Trophoblast cell (in vitro differentiated cells and primary cell): ENCODE measurements around the gene ELAC2.

Experiments
- DNase-seq, 2 donors: peaks; one replicate each; pipeline ENCODE4 v3.0.0-alpha.2; 2016
- H2AFZ ChIP-seq: 2 replicates; pipeline ENCODE4 v1.6.1; 2013; ENCODE audit warnings: low read length, moderate library complexity, mild to moderate bottlenecking; ENCODE audit not compliant: insufficient read depth, poor library complexity
- H2AK5ac ChIP-seq: 2 replicates; pipeline ENCODE4 v1.6.1; 2013; ENCODE audit warnings: mild to moderate bottlenecking, low read length
- H2BK120ac ChIP-seq: 2 replicates; pipeline ENCODE4 v1.6.1; 2013; ENCODE audit warnings: low read length, mild to moderate bottlenecking, moderate library complexity; ENCODE audit not compliant: insufficient read depth, poor library complexity
- H2BK12ac ChIP-seq: 2 replicates; pipeline ENCODE4 v1.6.1; 2013; ENCODE audit warnings: mild to moderate bottlenecking, low read length, moderate library complexity
- H2BK5ac ChIP-seq: 2 replicates; pipeline ENCODE4 v1.6.1; 2013; ENCODE audit warnings: low read length, low read depth, moderate library complexity, mild to moderate bottlenecking; ENCODE audit not compliant: poor library complexity
- H3K14ac ChIP-seq: 2 replicates; pipeline ENCODE4 v1.6.1; 2013; ENCODE audit warnings: mild to moderate bottlenecking, low read length
- H3K18ac ChIP-seq: 2 replicates; pipeline ENCODE4 v1.6.1; 2013; ENCODE audit warnings: mild to moderate bottlenecking, low read length
- H3K23ac ChIP-seq: 2 replicates; pipeline ENCODE4 v1.6.1; 2013; ENCODE audit warnings: low read length
- H3K27ac ChIP-seq: 2 replicates; pipeline ENCODE4 v1.5.1; 2013; ENCODE audit warnings: low read depth, mild to moderate bottlenecking, inconsistent platforms, low read length, moderate library complexity
- H3K27me3 ChIP-seq: 2 replicates; pipeline ENCODE4 v1.6.1; 2013; ENCODE audit warnings: inconsistent platforms, mild to moderate bottlenecking, low read length, moderate library complexity; ENCODE audit not compliant: insufficient read depth
- H3K36me3 ChIP-seq, 2 experiments: 1 replicate in 1 of 2; 2 replicates in 1 of 2; pipeline ENCODE4 v1.6.1; 2013; ENCODE audit warnings: low read length in 2 of 2, mild to moderate bottlenecking in 2 of 2, moderate library complexity in 1 of 2; ENCODE audit not compliant: insufficient read depth in 2 of 2, control insufficient read depth in 1 of 2
- H3K4ac ChIP-seq: 2 replicates; pipeline ENCODE4 v1.6.1; 2013; ENCODE audit warnings: low read depth, mild to moderate bottlenecking, low read length, moderate library complexity
- H3K4me1 ChIP-seq, 2 experiments: 1 replicate in 1 of 2; 2 replicates in 1 of 2; pipeline ENCODE4 v1.6.1; 2013; ENCODE audit warnings: low read length in 2 of 2, mild to moderate bottlenecking in 2 of 2, moderate library complexity in 1 of 2; ENCODE audit not compliant: insufficient read depth in 2 of 2, control insufficient read depth in 1 of 2
- H3K4me2 ChIP-seq: 2 replicates; pipeline ENCODE4 v1.6.1; 2013; ENCODE audit warnings: inconsistent platforms, mild to moderate bottlenecking, low read length, moderate library complexity
- H3K4me3 ChIP-seq: 2 replicates; pipeline ENCODE4 v1.5.1; 2013; ENCODE audit warnings: mild to moderate bottlenecking, low read depth, low read length, inconsistent platforms
- H3K79me1 ChIP-seq: one replicate; pipeline ENCODE4 v1.6.1; 2013; ENCODE audit warnings: low read length
- H3K79me2 ChIP-seq: 2 replicates; pipeline ENCODE4 v1.6.1; 2013; ENCODE audit warnings: low read length, mild to moderate bottlenecking; ENCODE audit not compliant: control insufficient read depth, insufficient read depth, poor library complexity
- H3K9ac ChIP-seq: 2 replicates; pipeline ENCODE4 v1.6.1; 2013; ENCODE audit warnings: mild to moderate bottlenecking, low read length
- H3K9me3 ChIP-seq: 2 replicates; pipeline ENCODE4 v1.6.1; 2013; ENCODE audit warnings: low read depth, mild to moderate bottlenecking, control low read depth, inconsistent platforms, low read length; ENCODE audit not compliant: insufficient read depth
- H4K12ac ChIP-seq: 2 replicates; pipeline ENCODE4 v1.6.1; 2013; ENCODE audit warnings: low read depth, mild to moderate bottlenecking, low read length, moderate library complexity
- H4K8ac ChIP-seq: 2 replicates; pipeline ENCODE4 v1.6.1; 2013; ENCODE audit warnings: low read depth, mild to moderate bottlenecking, low read length, moderate library complexity
- H4K91ac ChIP-seq: one replicate; pipeline ENCODE4 v1.6.1; 2013; ENCODE audit warnings: low read depth, mild to moderate bottlenecking, low read length, moderate library complexity
- WGBS: extraction: QIAGEN DNeasy Blood & Tissue Kit; methylation state at CpG from one replicate; pipeline ENCODE4 v1.1.7; 2013; ENCODE audit warnings: missing lambda C conversion rate; ENCODE audit not compliant: insufficient read length, insufficient coverage; ENCODE audit errors: extremely low coverage; 5-methylcytosine and 5-hydroxymethylcytosine counted together

The ELAC2 gene

GRCh38 chr17:12983991-12984884 lies 33.6 kb downstream of the ELAC2 start:
- H2AK5ac ChIP-seq, result no peak overlapping the region
- H3K36me3 ChIP-seq, result peaks cover 0 to 2% of the 10 kb centered on the region in 2 experiments
- H2AFZ ChIP-seq, result no peak overlapping the region
- H3K27ac ChIP-seq, result no peak overlapping the region
- H3K4me1 ChIP-seq, result no peaks in the 10 kb centered on the region
- no peak overlapping the region for H3K4me3 ChIP-seq
- no peak overlapping the region for H2BK12ac ChIP-seq
- no peak overlapping the region for H3K14ac ChIP-seq
- H4K12ac ChIP-seq, result no peak overlapping the region
- H2BK120ac ChIP-seq, result no peak overlapping the region
- H4K91ac ChIP-seq, result no peak overlapping the region
- H3K79me2 ChIP-seq, result no peaks in the 10 kb centered on the region
- no peaks in the 10 kb centered on the region for H3K27me3 ChIP-seq
- no CpG with 5 or more reads among the region's 21 CpGs for WGBS
- no peak for DNase-seq
- H3K4me2 ChIP-seq, result no peak overlapping the region
- no peak overlapping the region for H2BK5ac ChIP-seq
- H3K4ac ChIP-seq, result no peak overlapping the region
- H3K18ac ChIP-seq, result no peak overlapping the region
- H3K23ac ChIP-seq, result no peak overlapping the region
- H3K9ac ChIP-seq, result no peak overlapping the region
- no peak overlapping the region for H4K8ac ChIP-seq
- H3K9me3 ChIP-seq, result no peaks in the 10 kb centered on the region
- no peaks in the 10 kb centered on the region for H3K79me1 ChIP-seq

GRCh38 chr17:12982224-12982623 lies 35.6 kb downstream of the ELAC2 start:
- H3K36me3 ChIP-seq, result no peaks in the 10 kb centered on the region
- H2BK12ac ChIP-seq, result no peak overlapping the region
- H3K4me1 ChIP-seq, result peaks cover 0 to 4% of the 10 kb centered on the region in 2 experiments
- no peak overlapping the region for H4K8ac ChIP-seq
- no peak overlapping the region for H3K4me3 ChIP-seq
- H3K79me1 ChIP-seq, result no peaks in the 10 kb centered on the region
- H3K4me2 ChIP-seq, result no peak overlapping the region
- H2AK5ac ChIP-seq, result no peak overlapping the region
- no peak overlapping the region for H2AFZ ChIP-seq
- no peak overlapping the region for H3K23ac ChIP-seq
- no peak overlapping the region for H3K27ac ChIP-seq
- H3K18ac ChIP-seq, result no peak overlapping the region
- H3K14ac ChIP-seq, result no peak overlapping the region
- H2BK5ac ChIP-seq, result no peak overlapping the region
- no peaks in the 10 kb centered on the region for H3K79me2 ChIP-seq
- no peak overlapping the region for H3K4ac ChIP-seq
- no peak overlapping the region for H4K12ac ChIP-seq
- no peak overlapping the region for H4K91ac ChIP-seq
- H3K27me3 ChIP-seq, result no peaks in the 10 kb centered on the region
- WGBS, result no CpG with 5 or more reads among the region's 6 CpGs
- H3K9me3 ChIP-seq, result no peaks in the 10 kb centered on the region
- no peak overlapping the region for H2BK120ac ChIP-seq
- no peak for DNase-seq
- H3K9ac ChIP-seq, result no peak overlapping the region

- Histone ChIP-seq H3K9me3 (no peaks in the 10 kb centered on the region), H3K4ac (no peak overlapping the region), H3K27ac (no peak overlapping the region), H2BK12ac (no peak overlapping the region), H2AK5ac (no peak overlapping the region), H4K91ac (no peak overlapping the region), H4K8ac (no peak overlapping the region), H3K79me2 (no peaks in the 10 kb centered on the region), H2BK120ac (no peak overlapping the region), H2BK5ac (no peak overlapping the region), H2AFZ (no peak overlapping the region), H3K14ac (no peak overlapping the region), H4K12ac (no peak overlapping the region), H3K18ac (no peak overlapping the region), H3K4me1 (peaks cover 0 to 5% of the 10 kb centered on the region in 2 experiments), H3K4me2 (no peak overlapping the region), H3K79me1 (no peaks in the 10 kb centered on the region), H3K9ac (no peak overlapping the region), H3K36me3 (no peaks in the 10 kb centered on the region), H3K27me3 (no peaks in the 10 kb centered on the region), H3K23ac (no peak overlapping the region), H3K4me3 (no peak overlapping the region)
- peak in 1 of 2 donors; percentile 20 for DNase-seq
- no CpG with 5 or more reads among the region's 12 CpGs for WGBS
Observed at GRCh38 chr17:12979826-12980500, 37.9 kb downstream of the ELAC2 start.

GRCh38 chr17:12979246-12979645 lies 38.6 kb downstream of the ELAC2 start:
- Histone ChIP-seq H3K27me3 (no peaks in the 10 kb centered on the region), H3K36me3 (no peaks in the 10 kb centered on the region), H3K79me2 (no peaks in the 10 kb centered on the region), H4K91ac (no peak overlapping the region), H3K4ac (no peak overlapping the region), H2AFZ (no peak overlapping the region), H3K4me3 (no peak overlapping the region), H3K4me1 (peaks cover 0 to 7% of the 10 kb centered on the region in 2 experiments), H3K4me2 (no peak overlapping the region), H2AK5ac (no peak overlapping the region), H4K12ac (no peak overlapping the region), H4K8ac (no peak overlapping the region), H3K79me1 (no peaks in the 10 kb centered on the region), H2BK12ac (no peak overlapping the region), H3K18ac (no peak overlapping the region), H3K9me3 (no peaks in the 10 kb centered on the region), H2BK120ac (no peak overlapping the region), H2BK5ac (no peak overlapping the region), H3K27ac (no peak overlapping the region), H3K9ac (no peak overlapping the region), H3K14ac (no peak overlapping the region), H3K23ac (no peak overlapping the region)
- no CpG with 5 or more reads among the region's 5 CpGs for WGBS
- DNase-seq, result no peak
